ENCODE results near the gene RAB26. TPM values are rescaled to one million over a fixed set of nuclear protein-coding genes. Genes with fewer than 3 reads are reported as not detected.
A peak's percentile ranks its signal among the peaks of the same experiment; 100 is the strongest.

Gene RAB26
- total and polyA plus RNA-seq, 2 of the 13 experiments (the other 11 are each of a cell fraction or from before 2014, with no cell fraction given): 0.86 to 3.6 TPM

GRCh38 chr16:2155091-2155950, 6.9 kb downstream of the RAB26 start, which contains the start of gene TRAF7 (continued):
- peak in 1 of 2 experiments; percentile 95; a peak in 2 of 4 replicates for TF ChIP-seq KLF16 (CRISPR knock-in tag; IDR thresholded peaks at IDR 0.05)
- TF ChIP-seq XRCC5 (optimal IDR thresholded peaks at IDR 0.05; ENCODE audit: low read length): peak; percentile 84
- TF ChIP-seq MXD4 (CRISPR knock-in tag; IDR thresholded peaks at IDR 0.05): peak; percentile 75; the same call in 1 of the 2 replicates
- TF ChIP-seq STAT5B (CRISPR knock-in tag; IDR thresholded peaks at IDR 0.05): 0 out of 2 replicates have a peak, but pooled peaks have one; percentile 45
- TF ChIP-seq ZNF142 (CRISPR knock-in tag; IDR thresholded peaks at IDR 0.05): peak; percentile 89
- peak; percentile 71; the same call in 1 of the 2 replicates for TF ChIP-seq SALL2 (CRISPR knock-in tag; IDR thresholded peaks at IDR 0.05)
- TF ChIP-seq MAZ (IDR thresholded peaks at IDR 0.05; ENCODE audit: borderline replicate concordance, low read depth, low read length): peak; percentile 40; the same call in 1 of the 2 replicates
- TF ChIP-seq MAZ (CRISPR knock-in tag; IDR thresholded peaks at IDR 0.05; ENCODE audit: low read depth): peak; percentile 73
- peak; percentile 83 for TF ChIP-seq RBM39 (IDR thresholded peaks at IDR 0.05; ENCODE audit: low read depth, low read length, poor library complexity, severe bottlenecking)
- peak; percentile 70; the same call in 1 of the 2 replicates for TF ChIP-seq ZBTB20 (CRISPR knock-in tag; IDR thresholded peaks at IDR 0.05; ENCODE audit: borderline replicate concordance, low read depth)
- peak; percentile 97 for TF ChIP-seq MAX (IDR thresholded peaks at IDR 0.05)
- TF ChIP-seq ZBTB1 (CRISPR knock-in tag; IDR thresholded peaks at IDR 0.05; ENCODE audit: borderline replicate concordance): no peak
- peak; percentile 66; the same call in 1 of the 2 replicates for TF ChIP-seq RXRB (CRISPR knock-in tag; IDR thresholded peaks at IDR 0.05; ENCODE audit: borderline replicate concordance)
- TF ChIP-seq ZFP36L1 (CRISPR knock-in tag; IDR thresholded peaks at IDR 0.05): peak; percentile 94; the same call in 1 of the 2 replicates
- no peak for TF ChIP-seq FOXM1 (CRISPR knock-in tag; IDR thresholded peaks at IDR 0.05)
- no peak for TF ChIP-seq ETS1 (CRISPR knock-in tag; IDR thresholded peaks at IDR 0.05)
- peak; percentile 36 for TF ChIP-seq HNRNPLL (IDR thresholded peaks at IDR 0.05; ENCODE audit: low read depth, low read length, poor library complexity, severe bottlenecking)
- no peak for TF ChIP-seq ZSCAN22 (CRISPR knock-in tag; IDR thresholded peaks at IDR 0.05)
- peak; percentile 96 for TF ChIP-seq HCFC1 (IDR thresholded peaks at IDR 0.05; ENCODE audit: low read depth, low read length)
- peak; percentile 78; the same call in 1 of the 2 replicates for TF ChIP-seq HDAC1 (CRISPR knock-in tag; IDR thresholded peaks at IDR 0.05)
